Measurements from ENCODE around the gene SSBP3.
"Not testable (repeated sequence)": the region's sequence is repeated elsewhere in the genome, so short reads cannot be mapped to it uniquely, and the experiment has no call there.

SSBP3 gene

DNA sequence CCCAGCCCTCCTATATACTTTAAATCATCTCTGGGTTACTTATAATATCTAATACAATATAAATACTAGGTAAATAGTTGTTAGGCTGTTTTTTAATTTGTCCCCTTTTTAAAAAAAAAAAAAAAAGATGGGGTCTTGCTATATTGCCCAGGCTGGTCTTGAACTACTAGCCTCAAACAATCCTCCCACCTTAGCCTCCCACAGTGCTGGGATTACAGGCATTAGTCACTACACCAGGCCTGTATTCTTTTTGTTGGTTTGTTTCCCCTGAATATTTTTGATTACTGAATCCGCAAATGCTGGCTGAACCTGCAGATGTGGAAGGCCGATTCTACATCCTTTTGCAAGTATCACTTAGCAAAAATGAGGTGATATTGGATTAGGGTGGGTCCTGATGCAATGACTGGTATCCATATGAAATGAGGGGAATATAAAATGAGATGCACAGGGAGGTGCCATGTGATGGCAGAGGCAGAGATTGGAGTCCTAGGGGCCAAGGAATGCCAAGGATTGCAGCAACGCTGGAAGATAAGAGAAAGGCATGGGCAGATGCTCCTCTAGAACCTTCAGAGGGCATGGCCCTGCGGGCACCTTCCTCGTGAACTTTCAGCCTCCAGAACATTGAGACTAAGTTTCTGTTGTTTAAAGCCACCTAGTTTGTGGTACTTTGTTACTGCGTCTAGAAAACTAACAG, 58.8 kb downstream of the SSBP3 start:
- DNase-seq, result no peak

DNA sequence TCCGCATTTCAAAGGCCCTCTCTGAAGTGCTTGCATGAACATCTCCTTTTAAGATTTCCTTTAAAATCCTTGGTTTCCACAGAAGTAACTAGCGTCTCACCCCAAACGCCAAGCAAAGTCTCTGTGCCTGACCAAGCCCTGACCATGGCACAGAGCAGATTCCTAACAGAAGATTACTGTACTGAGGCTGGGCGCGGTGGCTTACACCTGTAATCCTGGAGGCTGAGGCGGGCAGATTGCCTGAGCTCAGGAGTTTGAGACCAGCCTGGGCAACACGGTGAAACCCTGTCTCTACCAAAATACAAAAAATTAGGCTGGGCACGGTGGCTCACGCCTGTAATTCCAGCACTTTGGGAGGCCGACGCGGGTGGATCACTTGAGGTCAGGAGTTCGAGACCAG, 60.6 kb downstream of the SSBP3 start:
- not testable (repeated sequence) for DNase-seq

DNA sequence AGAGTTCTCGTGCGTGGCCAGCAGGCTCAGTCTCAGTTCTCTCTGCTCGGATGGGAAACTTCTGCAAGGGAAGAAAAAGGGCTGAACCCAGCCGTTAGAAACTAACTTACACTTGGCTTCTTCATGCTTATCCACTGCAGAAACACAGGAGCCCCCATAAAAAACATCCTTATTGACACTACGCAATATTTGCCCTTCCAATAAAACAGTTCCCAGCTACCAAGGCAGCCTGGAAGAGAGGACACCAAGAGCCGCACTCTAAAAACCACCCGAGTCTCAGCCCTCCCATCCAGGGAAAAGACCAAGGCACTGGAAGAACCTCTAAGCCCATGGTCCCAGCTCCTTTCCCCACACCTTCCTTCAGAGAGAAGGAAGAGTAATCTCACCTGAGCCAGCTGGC, 61.1 kb downstream of the SSBP3 start:
- no peak for DNase-seq

DNA sequence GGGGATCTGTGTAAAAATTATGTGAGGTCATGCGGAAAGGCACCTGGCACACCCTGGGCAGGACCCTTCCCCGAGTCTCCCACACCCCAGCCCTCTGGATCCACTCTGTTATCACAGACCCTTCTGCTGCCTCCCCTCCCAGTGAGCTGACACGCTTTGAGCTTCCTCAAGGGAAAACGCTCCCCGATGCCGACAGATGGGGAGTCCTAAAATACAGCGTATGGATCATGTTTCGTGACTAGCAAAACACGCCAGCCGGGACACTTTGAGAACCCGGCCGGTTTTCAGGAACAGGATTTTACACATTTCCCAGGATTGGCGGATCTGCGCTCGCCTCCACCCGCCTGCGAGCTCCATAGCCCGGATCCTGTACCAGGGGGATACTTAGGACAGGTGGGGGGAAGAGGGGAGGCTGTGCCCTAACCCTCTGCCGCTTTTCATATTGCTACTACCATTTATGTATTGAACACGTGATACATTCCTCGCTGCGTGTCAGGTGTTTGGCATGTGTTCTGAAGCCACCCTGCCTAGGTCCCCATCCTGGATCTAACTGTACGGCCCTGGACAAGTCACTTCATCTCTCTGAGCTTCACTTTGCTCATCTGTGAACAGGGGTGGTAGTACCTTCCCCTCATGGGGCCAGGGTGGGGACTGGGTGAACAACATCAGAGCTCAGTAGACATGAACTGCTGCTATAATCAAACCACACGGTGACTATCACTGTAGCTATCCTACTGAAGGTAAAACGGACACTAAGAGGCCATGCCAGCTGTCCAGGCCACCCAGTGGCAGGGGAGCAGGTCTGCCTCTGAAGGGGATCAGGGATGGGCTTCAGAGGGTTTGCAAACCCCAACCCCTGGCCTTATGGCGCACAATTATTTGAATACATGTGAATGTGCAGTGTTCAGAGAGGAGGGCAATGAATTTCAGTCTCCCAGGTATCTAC, 63.2 kb downstream of the SSBP3 start:
- DNase-seq, result no peak

DNA sequence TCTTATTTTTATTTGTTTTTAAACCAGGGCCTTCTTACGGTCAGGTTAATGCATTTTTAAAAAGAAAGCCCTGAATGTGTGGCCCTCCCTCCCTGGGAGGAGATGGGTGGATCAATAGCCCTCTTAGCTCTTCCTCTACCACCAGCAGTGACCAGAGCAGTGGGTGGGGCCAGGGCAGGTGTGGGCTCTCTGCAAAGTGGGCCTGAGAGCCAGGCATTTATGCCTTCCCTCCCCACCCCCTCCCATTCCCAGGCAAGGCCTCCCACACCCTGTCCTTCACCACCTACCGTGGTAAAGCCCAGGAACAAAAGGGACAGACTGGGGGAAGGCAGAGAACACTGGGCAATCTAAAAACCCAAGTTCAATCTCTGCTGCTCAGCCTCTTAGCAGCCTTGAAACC, 63.9 kb downstream of the SSBP3 start:
- peak; percentile 60 for DNase-seq

DNA sequence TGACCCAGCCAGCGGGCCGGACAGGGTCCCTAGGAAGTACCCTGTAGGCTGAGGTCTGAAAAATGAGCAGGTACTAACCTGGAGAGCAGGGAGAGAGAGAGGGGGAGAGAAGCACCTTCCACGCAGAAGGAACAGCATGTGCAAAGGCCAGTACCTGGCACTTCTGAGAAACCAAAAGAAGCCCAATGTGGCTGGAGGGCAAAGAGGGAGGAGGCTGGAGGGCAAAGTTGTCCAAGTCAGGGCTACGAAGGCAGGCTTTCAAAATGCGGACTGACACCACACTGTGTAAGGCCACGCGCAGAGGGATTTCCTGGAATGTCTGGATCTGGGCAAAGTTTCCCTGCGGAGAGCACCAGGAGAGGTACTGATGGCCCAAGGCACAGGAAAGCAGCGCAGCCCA, 64.4 kb downstream of the SSBP3 start:
- no peak for DNase-seq

DNA sequence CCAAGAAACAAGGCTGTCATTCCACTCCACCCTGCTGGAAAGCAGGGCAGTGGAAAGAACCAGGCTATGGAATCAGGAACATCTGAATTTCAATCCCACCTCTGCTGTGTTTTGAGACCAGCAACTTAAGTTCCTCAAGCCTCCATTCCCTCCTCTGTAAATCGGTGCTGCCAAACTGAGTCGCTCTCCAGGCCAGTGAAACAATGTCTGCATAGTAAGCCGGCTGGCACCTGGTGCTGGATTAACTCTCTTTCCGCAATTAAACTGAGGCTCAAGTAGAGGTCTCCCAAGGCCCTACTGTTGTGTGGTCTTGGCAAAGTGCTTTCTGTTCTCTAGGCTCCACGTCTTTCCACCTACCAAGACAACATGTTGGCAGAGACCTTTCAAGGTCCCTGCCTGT, 65.3 kb downstream of the SSBP3 start:
- DNase-seq, result no peak

DNA sequence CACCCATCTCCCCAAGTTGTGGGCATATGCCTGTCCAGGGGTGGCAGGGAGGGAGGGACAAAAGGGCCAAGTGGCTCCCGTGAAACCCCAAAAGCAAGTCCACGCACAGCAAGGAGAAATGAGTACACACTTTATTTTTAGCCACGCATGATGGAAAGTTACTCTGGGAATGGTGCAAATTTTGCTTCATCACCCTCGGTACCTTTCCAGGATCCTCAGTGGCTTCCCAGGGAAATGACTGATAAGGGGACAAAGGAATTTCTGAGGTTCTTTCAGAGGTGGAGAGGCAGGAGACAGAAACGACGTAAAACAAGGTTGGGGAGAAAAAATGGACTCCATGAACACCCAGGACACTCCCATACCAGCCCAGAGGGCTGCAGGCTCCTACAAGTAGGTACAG, 65.8 kb downstream of the SSBP3 start:
- no peak for DNase-seq

DNA sequence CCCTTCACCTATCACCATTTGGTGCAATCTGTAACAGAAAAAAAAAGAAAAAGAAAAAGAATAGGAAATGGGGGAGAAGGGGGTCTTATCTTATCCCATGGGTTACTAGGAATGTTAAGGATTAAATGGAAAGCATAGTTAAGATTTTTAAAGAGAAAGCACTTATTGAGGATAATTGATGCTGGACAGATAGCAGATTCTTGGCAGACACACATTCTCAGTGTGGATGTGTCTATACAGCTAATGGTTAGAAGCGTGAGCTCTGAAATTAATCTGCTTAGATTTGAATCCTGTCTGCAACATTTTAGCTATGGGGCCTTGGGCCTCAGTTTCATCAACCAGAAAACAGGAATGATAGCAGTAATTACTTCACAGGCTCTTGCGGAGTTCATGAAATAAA, 67.1 kb downstream of the SSBP3 start:
- no peak for DNase-seq

DNA sequence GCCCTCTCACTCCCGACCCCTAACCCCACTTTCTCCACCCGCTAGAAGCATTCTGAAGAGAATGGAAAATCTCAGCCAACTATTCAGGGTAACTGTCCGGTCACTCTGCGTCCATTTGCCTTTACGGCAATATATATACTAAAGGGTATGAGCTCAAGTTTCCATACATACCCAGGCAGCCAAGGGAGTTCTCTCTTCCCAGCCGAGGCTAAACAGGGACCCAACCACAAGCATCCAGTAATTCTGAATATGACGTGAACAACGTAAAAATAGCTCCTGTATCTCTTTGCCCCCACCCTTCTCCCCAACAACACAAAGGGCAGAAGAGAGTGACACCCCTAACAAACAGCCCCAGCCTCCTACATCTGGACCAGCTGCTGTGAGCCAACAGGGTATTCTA, 67.7 kb downstream of the SSBP3 start:
- no peak for DNase-seq

DNA sequence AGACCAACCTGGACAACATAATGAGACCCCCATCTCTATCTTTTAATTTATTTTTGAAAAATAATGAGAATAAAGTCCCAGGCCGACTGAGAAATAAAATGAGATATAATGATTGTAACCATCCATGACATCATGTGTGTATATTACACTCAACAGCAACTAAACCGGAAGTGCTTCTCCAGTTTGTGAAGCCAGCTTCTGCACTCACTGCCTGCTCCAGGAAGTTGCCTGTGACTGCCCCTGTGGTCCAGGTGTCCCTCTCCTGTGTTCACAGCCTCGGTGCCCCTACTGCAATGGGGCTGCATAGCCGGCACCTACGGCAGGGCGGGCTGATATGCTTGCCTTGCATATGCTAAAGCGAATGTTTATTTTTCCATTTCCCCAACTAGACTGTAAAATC, 68.3 kb downstream of the SSBP3 start:
- DNase-seq, result peak; percentile 18

DNA sequence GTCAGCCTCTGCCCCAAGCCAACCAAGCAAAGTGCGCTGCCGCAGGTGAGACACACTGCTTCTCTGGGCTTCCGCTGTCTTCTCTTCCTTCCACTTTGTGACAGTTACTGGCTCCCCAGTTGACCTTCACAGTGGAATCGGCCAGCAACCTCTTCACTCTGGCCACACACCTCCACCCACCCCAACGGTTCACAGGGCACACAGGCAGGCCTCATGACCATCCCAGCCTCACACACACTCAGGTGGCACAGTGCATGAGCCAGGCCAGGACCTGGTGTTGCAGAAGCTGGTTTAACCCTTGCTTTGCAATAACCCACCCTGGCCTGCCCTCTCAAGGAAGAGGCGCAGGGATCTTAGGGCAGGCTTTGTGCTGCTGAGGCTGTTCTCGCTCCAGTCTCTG, 69.2 kb downstream of the SSBP3 start:
- no peak for DNase-seq

DNA sequence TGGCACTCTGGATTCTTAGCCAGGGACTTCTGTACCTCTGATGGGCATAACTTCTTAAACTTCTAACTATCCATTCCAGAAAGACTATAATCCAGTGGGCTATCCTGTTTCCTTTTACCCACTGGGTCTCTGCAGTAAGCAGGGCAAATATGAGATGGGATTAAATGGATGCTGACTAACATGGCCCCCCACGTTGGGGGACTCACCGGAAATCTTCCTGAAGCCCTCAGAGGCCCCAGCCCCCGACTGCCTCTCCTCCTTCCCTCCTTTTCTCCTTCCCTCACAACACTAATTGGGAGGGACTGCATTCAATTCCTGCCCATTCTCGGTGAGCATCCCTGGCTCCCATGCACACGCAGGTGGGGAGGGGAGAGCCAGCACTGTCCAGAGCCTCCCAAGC, 70.1 kb downstream of the SSBP3 start:
- no peak for DNase-seq

DNA sequence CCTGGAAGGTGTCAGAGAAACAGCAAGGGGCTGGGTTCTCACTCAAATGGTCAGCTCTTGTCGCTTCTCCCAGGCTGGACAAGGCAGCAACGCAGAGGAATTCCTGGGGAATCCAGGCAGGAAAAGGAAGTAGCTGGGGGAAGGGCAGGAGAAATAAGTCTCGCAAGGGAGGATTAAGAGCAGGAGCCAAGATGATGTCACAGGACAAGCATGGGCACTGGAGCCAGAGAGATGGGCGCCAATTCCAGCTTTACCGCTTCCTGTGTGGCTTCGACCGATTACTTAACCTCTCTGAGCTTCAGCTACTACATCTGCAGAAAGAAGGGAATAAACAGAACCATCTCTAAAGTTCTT, 70.5 kb downstream of the SSBP3 start:
- DNase-seq, result peak; percentile 26

DNA sequence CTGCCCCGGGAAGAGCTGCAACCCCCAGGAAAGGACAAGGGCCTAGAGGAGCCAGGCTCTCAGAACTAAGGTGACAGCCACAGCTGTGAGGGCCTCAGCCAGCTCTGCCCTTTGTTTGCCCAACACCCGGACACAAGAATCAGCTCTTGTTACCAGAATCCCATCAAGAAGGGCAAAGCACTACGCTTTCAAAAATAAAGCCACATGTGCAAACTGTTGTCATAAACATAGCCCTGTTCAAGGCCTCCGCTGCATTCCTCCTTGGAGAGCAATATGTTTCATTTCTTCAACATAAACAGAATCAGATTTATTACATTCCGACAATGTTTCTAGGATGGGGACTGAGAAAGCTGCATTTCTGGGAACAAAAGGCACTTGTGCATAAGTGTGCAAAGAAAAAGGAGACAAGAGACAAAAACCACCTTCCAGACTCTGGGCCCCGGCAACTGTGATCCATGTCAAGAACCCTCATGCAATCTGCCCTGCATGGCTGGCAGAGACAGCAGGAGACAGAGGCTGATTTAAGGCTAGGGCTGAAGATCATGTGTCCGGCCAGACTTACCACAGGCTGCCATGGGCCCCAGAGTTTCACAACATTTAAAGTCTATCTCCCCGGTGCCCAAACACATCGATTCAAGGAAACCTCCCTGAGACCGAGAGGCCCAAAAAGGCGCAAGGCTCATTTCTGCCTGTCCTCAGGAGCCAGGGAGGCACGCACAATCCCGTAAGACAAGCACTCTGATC, 71.0 kb downstream of the SSBP3 start:
- no peak for DNase-seq

DNA sequence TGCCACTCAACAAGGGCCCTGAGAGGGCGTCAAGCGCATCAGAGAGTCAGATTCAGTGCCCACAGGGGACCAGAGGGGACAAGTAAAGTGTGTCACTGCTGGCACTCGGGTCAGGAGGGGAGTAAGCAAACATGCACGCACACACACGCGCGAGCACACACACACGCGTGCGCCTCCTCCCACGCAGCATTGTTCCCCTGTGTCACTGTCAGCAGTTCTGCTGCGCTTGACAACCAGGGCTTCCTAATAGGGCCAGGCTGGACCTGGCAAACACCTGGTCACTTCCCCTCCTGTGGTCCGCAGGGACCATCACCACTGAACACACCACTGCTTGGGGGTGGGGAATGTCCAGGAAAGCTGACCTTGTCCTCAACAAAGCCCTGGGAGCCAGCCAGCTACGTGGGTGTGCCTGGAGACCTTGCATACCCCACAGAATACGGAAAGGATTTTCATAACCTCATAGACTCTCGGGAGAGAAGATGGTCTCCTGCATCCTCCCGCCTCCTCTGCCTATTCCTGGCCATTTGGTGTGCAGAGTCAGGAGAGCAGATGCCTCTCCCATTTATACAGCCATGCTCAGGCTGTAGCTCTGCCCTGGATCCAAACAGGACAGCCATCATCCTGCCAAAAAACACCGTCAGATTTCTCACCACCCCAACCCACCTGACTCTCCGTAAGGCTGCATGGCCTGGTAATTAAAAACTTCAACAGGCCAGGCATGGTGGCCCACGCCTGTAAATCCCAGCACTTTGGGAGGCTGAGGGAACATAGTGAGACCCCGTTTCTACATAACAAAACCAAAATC, 73.2 kb downstream of the SSBP3 start:
- no peak for DNase-seq

DNA sequence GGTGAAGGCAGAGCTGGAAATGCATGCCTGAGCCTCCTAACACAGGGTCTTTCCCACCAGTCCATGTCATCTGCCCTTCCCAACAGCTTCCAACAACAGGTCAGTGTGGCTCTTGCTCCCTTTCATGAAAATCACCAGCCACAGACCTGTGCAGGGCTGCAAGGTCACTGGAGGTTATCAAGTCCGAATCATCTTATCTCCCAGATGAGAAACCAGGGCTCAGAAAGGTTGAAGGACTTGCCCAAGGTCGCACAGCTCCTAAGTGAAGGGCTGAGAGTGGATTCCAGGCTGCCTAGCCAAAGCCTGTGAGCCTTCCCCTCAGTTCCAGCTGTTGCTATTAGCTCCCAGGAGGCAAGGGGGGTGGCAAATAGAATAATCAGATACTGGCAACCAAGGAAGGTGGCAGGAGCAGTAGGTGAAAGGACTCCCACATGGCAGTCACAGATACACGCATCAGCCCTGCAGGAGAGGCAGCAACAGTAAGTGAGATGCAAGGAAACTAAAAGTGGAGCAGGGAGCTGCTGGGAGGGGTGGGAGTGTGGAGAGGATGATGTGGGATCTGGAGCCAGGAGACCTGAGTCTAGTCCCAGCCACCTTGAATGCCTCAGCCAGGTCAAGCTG, 74.2 kb downstream of the SSBP3 start:
- no peak for DNase-seq

DNA sequence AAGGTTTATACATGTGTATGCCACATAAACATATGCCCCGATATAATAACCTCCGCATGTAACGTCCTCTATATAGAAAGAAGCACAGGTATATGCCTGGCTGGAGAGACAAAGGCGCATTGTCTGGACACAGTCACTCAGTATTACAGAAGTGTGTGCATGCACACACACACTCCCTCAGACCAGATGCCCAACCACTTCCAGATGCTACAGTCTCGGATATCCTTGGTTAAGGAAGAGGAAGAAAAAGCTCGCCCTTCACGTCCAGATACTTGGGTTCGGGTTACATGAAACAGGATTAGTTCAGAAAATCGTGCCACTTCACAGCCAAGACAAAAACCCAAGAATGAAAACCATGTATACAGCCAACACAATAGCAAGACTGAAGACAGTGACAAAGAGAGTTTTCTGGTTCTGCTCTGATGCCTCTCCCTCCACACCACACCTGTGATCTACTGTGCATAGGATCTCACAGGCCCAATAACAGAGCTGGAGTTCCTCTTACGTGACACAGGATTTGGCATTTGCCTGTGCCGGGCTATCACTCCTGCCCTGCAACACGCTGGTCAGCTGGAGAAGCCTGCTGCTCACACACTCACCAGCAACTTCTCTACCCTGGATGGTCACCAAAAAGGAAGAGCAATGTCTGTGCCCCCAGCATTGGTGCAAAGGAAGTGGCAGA, 75.0 kb downstream of the SSBP3 start:
- peak; percentile 49 for DNase-seq

DNA sequence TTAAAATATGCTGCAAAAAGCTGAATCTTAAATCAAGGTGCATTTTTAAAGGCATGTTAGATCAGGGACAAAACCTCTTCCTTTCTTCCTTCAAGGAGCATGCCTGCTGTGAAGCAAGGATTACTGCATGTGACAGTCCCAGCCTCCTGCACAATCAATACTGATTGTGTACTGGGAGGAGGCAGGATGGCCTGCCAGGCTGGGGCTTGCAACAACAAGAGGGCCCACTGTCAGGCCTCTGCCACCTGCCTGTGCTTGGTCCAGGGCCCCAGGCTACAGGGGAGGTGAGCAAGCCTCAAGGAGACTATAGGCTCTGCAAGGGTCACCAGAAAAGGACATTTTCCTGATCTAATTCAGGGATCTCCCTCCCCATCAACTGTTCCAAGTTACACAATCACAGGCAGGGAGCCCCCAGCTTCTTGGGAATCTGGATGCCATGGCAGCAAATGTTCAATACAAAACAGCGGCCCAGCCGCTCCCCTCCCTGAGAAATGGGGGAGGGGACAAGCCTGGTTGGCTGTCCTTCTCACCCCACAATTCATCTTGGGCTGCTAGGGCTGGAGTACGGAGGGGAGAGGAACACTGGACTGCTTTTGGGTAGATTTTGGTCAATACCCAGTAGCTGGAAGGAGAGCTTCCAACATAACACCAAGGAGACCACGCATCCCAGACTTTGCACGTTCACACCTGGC, 76.7 kb downstream of the SSBP3 start:
- DNase-seq, result no peak

DNA sequence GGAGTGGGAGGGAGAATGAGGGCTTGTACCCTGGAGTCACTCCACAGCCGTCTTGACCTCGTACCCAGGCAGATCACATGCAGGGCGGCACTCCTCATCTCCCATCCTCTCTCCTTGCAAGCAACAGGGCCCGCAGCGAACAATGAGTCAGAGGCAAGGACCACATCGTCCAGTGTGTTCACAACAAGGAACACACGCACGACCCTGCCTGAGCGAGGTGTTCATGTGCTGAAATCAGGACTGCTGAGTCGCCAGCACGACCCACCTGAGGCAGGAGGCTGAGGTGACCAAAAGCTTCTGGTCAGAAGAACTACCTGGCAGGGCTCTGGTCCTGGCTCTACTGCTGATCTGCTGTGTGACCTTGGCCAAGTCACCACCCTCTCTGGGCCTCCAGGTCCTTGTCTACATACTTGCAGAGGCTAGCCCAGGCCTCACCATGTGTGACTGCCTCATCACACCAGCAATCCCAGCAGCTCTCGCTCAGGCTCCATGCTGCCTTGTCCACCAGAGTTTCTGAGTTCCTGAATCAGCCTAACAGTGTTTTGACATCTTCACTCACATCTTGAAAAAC, 78.0 kb downstream of the SSBP3 start:
- no peak for DNase-seq
